ENCODE data around the gene LCN1. TPM values are rescaled to one million over a fixed set of nuclear protein-coding genes. Genes with fewer than 3 reads are reported as not detected.
"Not testable (repeated sequence)": the region's sequence is repeated elsewhere in the genome, so short reads cannot be mapped to it uniquely, and the experiment has no call there.

The LCN1 gene
- total RNA-seq, 4 donors from 2014 or later: not detected

- H3K4me3 ChIP-seq (ENCODE audit: low read depth, poor library complexity, severe bottlenecking): no peak overlapping the region
- DNase-seq (ENCODE audit: low spot score in 2 of 2): no peak
- TF ChIP-seq CTCF (IDR thresholded peaks at IDR 0.05) (no peak), POLR2A (IDR thresholded peaks at IDR 0.05) (no peak)
- 76 to 78% methylated on average over 8 of the region's 8 CpGs for WGBS, 2 donors
- intact Hi-C loops (cut with DNase I; ENCODE audit: low total_unique reads): no loop called here
These were observed 15.0 kb downstream of the LCN1 start for GRCh38 chr9:135536216-135536615.

DNA sequence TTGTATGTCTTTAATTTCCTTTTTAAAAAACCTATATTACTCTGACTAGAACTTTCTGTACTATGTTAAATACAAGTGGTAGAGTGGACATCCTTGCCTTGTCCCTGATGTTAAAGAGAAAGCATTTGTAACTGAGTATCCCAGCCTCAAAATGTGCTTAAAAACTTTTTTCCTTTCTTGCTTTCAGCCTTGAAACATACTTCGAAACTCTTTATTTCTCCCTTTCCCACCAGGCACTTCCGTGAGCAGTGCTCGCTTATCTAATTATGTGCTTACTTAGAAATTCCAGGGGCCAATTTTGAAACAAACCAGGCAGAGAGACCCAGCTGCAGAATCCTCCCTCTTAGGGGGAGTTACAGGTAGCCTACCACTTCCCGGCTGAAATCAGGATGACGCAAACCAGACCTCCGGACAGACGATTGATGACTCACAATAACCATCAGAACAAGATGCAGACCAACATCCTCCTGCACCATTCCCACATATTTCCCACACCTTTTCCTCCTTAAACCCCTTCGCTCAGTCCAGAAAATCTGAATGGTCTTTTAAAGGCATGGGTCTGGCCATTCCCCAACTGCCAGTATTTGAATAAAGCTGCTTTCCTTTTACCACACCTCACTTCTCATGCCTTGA, 22.1 kb downstream of the LCN1 start:
- DNase-seq (ENCODE audit: low spot score in 2 of 2); H3K4me3 ChIP-seq (ENCODE audit: low read depth, poor library complexity, severe bottlenecking); intact Hi-C loops (cut with DNase I; ENCODE audit: low total_unique reads): not testable (repeated sequence)
- WGBS, 2 donors: 54 to 66% methylated on average over 8 of the region's 8 CpGs

- TF ChIP-seq POLR2A (IDR thresholded peaks at IDR 0.05) (no peak), CTCF (IDR thresholded peaks at IDR 0.05) (no peak)
- intact Hi-C loops (cut with DNase I; ENCODE audit: low total_unique reads): no loop called here
- no peak overlapping the region for H3K4me3 ChIP-seq (ENCODE audit: low read depth, poor library complexity, severe bottlenecking)
- 80 to 87% methylated on average over 18 of the region's 18 CpGs for whole genome bisulfite sequencing, 2 donors
- DNase-seq (ENCODE audit: low spot score in 2 of 2): peak in 1 of 2 donors; percentile 68
These were observed 23.9 kb downstream of the LCN1 start for GRCh38 chr9:135544981-135545635.

DNA sequence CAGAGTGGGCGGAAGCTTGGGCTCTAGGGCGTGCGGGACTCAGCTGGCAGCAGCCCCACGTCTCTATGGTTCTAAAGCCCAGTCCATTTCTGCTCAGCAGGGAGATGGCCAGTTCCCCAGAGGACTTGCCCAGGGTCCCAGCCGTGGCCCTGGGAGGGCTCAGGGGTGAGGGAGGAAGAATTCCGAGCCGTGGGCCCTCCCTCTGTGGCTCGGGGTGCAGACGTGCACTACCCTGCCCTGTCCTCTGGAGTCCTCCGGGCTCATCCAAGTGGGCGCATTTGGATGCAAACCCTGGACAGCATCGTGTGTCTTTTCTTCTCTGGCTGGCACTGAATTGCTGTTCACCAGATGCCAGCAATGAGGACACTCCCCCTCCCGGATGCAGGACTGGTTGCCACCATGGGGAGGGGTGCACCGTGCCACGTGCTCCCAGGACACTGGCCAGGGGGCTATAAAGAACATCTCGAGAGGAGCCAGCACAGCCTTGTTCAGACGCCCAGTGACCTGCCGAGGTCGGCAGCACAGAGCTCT, 24.5 kb downstream of the LCN1 start, which contains the start of gene OBP2A:
OBP2A (plus strand) TSS at position 481 of the 531 bp plus-strand sequence. CDS start 55 bp downstream, outside the sequence.
- 73 to 81% methylated on average over 9 to 10 of the region's 19 CpGs for WGBS, 2 donors
- H3K4me3 ChIP-seq (ENCODE audit: low read depth, poor library complexity, severe bottlenecking); intact Hi-C loops (cut with DNase I; ENCODE audit: low total_unique reads): not testable (repeated sequence)
- peak in 1 of 2 donors; percentile 50 for DNase-seq (ENCODE audit: low spot score in 2 of 2)

DNA sequence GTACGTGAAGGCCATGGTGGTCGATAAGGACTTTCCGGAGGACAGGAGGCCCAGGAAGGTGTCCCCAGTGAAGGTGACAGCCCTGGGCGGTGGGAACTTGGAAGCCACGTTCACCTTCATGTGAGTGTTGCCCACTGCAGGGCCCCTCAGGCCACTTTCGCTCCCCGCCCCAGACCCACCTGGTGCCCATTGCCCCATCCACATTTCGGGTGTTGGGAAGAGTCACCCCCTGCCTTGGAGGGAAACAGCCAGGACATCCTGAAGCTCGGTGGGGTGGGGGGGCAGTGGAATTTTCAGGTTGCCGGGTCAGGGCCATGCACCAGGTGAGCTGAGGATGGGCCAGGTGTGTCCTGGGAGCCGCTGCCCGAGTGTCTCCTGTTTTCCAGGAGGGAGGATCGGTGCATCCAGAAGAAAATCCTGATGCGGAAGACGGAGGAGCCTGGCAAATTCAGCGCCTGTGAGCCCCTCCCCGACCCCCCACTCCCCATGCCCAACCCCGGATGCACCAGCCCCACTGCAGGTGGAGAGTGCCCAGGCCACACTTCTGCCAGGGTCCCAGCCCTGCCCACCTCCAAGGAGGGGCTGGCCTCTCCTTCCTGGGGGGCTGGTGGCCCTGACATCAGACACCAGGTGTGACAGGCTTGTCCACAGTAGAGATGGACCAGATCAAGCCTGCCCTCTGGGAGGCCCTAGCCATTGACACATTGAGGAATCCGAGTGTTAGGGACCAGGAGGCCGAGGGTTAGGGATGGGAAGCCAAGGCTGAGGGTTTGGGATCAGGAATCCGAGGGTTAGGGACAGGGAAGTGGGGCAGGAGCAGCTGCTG, 25.8 kb downstream of the LCN1 start:
- intact Hi-C loops (cut with DNase I; ENCODE audit: low total_unique reads); H3K4me3 ChIP-seq (ENCODE audit: low read depth, poor library complexity, severe bottlenecking): not testable (repeated sequence)
- DNase-seq (ENCODE audit: low spot score in 2 of 2): peak in 1 of 2 donors; percentile 72
- 83 to 85% methylated on average over 11 to 19 of the region's 21 CpGs for WGBS, 2 donors

DNA sequence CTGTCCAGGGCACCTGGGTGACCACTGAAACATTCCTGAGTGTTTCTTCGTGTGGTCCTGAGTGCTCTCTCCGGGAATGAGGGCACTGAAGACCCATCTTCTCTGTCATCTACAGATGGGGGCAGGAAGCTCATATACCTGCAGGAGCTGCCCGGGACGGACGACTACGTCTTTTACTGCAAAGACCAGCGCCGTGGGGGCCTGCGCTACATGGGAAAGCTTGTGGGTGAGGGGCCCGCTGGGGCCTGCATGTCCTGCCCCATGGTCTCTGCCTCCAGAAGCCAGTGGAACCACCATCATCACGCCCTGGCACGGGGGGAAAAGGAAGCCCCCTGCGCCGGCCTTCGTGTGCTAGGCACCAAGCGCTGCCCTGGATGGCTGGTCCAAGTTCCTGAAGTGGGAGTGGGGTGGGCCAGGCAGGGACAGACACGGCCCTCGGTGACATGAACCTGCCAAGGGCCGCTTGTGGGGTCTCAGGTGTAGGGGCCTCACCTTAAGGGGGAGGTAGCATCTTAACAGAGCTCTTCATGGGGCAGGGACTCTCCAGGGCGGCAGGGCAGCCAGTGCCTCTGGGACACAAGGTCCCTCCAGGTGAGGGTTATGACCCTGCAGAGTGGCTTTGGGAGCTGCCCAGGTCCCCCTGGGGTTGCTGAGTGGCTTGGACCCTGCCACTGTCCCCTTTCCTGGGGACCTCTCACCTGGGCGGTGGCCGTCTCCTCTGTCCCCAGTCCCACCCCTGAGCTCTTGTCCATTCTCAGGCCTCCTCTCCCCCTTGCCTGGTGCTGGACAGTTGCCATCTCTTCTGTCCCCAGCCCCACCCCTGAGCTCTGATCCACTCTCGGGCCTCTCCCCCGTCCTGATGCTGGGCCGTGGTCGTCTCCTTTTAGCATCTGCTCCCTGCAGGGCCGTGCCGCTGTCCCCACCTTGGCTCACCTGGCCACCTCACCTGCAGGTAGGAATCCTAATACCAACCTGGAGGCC, 26.8 kb downstream of the LCN1 start:
- DNase-seq (ENCODE audit: low spot score in 2 of 2): peak in 1 of 2 donors; percentile 78
- 70 to 85% methylated on average over 25 to 27 of the region's 28 CpGs for WGBS, 2 donors
- TF ChIP-seq POLR2A (IDR thresholded peaks at IDR 0.05) (no peak), CTCF (IDR thresholded peaks at IDR 0.05) (no peak)
- intact Hi-C loops (cut with DNase I; ENCODE audit: low total_unique reads): no loop called here
- H3K4me3 ChIP-seq (ENCODE audit: low read depth, poor library complexity, severe bottlenecking): no peak overlapping the region

- H3K4me3 ChIP-seq (ENCODE audit: low read depth, poor library complexity, severe bottlenecking); intact Hi-C loops (cut with DNase I; ENCODE audit: low total_unique reads): not testable (repeated sequence)
- 86 to 88% methylated on average over 20 to 22 of the region's 28 CpGs for WGBS, 2 donors
- peak in 1 of 2 donors; percentile 52 for DNase-seq (ENCODE audit: low spot score in 2 of 2)
These were observed 28.5 kb downstream of the LCN1 start for GRCh38 chr9:135549478-135550343.
